Uterus (tissue), 2 donors: Measurements from ENCODE around the gene BCL2L1.

Experiments
- POLR2A ChIP-seq, 2 donors: fragments of 450-650 bp; IDR thresholded peaks; one replicate each; pipeline ENCODE4 v1.6.1; 2016; ENCODE audit warnings: antibody characterized with exemption in 2 of 2, mild to moderate bottlenecking in 1 of 2, moderate library complexity in 1 of 2
- TF ChIP-seq, protein P1 (sequence below), 4 experiments: fragments of 200-600 bp in 2 of 4; fragments of 450-650 bp in 2 of 4; sonication (generic) in 2 of 4; IDR thresholded peaks; one replicate each; pipeline ENCODE4 v1.5.1; 2016 to 2019; ENCODE audit warnings: antibody characterized with exemption in 4 of 4, mild to moderate bottlenecking in 2 of 4, moderate library complexity in 1 of 4

DNA sequence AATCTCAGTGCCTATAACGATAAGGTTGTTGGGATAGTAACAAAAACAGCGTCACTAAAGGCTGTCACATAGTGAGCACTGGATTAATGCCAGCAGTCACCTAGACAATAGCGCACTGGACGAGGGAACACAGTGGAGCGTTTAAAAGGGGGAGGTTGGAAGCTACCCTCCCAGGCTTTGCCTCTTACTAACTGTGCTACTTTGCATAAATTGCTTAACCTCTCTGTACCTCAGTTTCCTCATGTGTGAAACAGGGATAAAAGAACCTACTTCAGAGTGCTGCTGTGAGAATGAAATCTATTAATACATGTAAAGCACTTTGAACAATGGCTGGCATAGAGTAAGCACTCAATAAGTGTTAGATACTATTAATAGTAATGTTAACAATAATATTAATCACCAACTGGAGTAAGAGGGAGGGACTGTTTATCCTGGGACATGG, 10.5 kb downstream of the BCL2L1 start:
- TF ChIP-seq, protein P1, sequence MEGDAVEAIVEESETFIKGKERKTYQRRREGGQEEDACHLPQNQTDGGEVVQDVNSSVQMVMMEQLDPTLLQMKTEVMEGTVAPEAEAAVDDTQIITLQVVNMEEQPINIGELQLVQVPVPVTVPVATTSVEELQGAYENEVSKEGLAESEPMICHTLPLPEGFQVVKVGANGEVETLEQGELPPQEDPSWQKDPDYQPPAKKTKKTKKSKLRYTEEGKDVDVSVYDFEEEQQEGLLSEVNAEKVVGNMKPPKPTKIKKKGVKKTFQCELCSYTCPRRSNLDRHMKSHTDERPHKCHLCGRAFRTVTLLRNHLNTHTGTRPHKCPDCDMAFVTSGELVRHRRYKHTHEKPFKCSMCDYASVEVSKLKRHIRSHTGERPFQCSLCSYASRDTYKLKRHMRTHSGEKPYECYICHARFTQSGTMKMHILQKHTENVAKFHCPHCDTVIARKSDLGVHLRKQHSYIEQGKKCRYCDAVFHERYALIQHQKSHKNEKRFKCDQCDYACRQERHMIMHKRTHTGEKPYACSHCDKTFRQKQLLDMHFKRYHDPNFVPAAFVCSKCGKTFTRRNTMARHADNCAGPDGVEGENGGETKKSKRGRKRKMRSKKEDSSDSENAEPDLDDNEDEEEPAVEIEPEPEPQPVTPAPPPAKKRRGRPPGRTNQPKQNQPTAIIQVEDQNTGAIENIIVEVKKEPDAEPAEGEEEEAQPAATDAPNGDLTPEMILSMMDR (IDR thresholded peaks at IDR 0.05) = no peak
- TF ChIP-seq POLR2A (IDR thresholded peaks at IDR 0.05) = no peak
